Lower leg skin (tissue), 3 donors: ENCODE data around the gene RAB22A.

ENCODE experiments used
- CTCF ChIP-seq, 3 donors: fragments of 450-650 bp; IDR thresholded peaks; one replicate each; pipeline ENCODE4 v1.5.1; 2016; ENCODE audit warnings: antibody characterized with exemption in 3 of 3, mild to moderate bottlenecking in 3 of 3, moderate library complexity in 2 of 3
- POLR2A ChIP-seq, 2 donors: fragments of 450-650 bp; IDR thresholded peaks; one replicate each; pipeline ENCODE4 v1.6.1; 2016 to 2017; ENCODE audit warnings: antibody characterized with exemption in 2 of 2, mild to moderate bottlenecking in 1 of 2, moderate library complexity in 1 of 2

- TF ChIP-seq CTCF (IDR thresholded peaks at IDR 0.05) (no peak), POLR2A (IDR thresholded peaks at IDR 0.05) (no peak)
These were observed 40.4 kb upstream of the RAB22A start for GRCh38 chr20:58268936-58269619.
